GM12878 (cell line): ENCODE data around the gene BRD1. TPM values are rescaled to one million over a fixed set of nuclear protein-coding genes. Genes with fewer than 3 reads are reported as not detected.

Experiments used
- ATAC-seq: fragments of 200-7000 bp; cut with Tn5 transposase; 3 replicates; pipeline ENCODE4 v1.9.1; 2020; ENCODE audit warnings: mild to moderate bottlenecking, moderate library complexity
- BruUV-seq: library from RNA; stranded (reverse); fragments of 400-500 nt; replicated peaks from 2 replicates; lab custom pipeline; 2021; lab: Mats Ljungman, UMichigan
- CTCF ChIA-PET: fragments of 300-600 bp; sonication (Branson Sonifier 250); formaldehyde crosslinking; extraction: SDS; loops from one replicate; lab custom pipeline; 2021; ENCODE audit warnings: inconsistent platforms; lab: Yijun Ruan, JAX
- POLR2A ChIA-PET: fragments of 350-600 bp; formaldehyde crosslinking; extraction: SDS; loops from one replicate; lab custom pipeline; 2021; ENCODE audit warnings: inconsistent platforms; lab: Charles Lee
- RAD21 ChIA-PET: fragments of 300-600 bp; sonication (Branson Sonifier 250); formaldehyde crosslinking; loops from one replicate; lab custom pipeline; 2023; ENCODE audit warnings: antibody characterized with exemption; ENCODE audit not compliant: unreplicated experiment; lab: Charles Lee
- SMC1A ChIA-PET: fragments of 300-600 bp; sonication (Branson Sonifier 250); formaldehyde crosslinking; loops from one replicate; lab custom pipeline; 2023; ENCODE audit not compliant: unreplicated experiment, uncharacterized antibody; lab: Charles Lee
- DNase-seq: peaks from one replicate; pipeline ENCODE4 v3.0.0-alpha.2; 2011; ENCODE audit warnings: low read depth, low spot score
- FAIRE-seq: peaks from 3 replicates; lab custom pipeline; 2011; peaks lifted over from hg19 to GRCh38; lab: Jason Lieb, UNC
- H2AFZ ChIP-seq: 2 replicates; pipeline ENCODE4 v1.6.0; 2011; ENCODE audit warnings: low read depth, low read length, control low read depth; ENCODE audit not compliant: control insufficient read depth
- H3K27ac ChIP-seq: 2 replicates; pipeline ENCODE4 v1.5.1; 2011; ENCODE audit warnings: control low read depth; ENCODE audit not compliant: control insufficient read depth, insufficient read depth
- H3K27me3 ChIP-seq, 2 experiments: replicated peaks in 1 of 2; 2 replicates each; pipeline versions ENCODE4 v1.6.0 to v1.6.1; 2011; ENCODE audit warnings: low read length in 1 of 2; ENCODE audit not compliant: control insufficient read depth in 2 of 2, insufficient read depth in 2 of 2
- H3K36me3 ChIP-seq, 2 experiments: 2 replicates each; pipeline ENCODE4 v1.5.1; 2011; ENCODE audit warnings: low read length in 1 of 2; ENCODE audit not compliant: control insufficient read depth in 2 of 2, insufficient read depth in 2 of 2
- H3K4me1 ChIP-seq: 2 replicates; pipeline ENCODE4 v1.6.1; 2011; ENCODE audit warnings: mild to moderate bottlenecking, low read length, moderate library complexity, mixed read lengths; ENCODE audit not compliant: control insufficient read depth, insufficient read depth
- H3K4me2 ChIP-seq: 2 replicates; pipeline ENCODE4 v1.6.0; 2011; ENCODE audit warnings: control low read depth; ENCODE audit not compliant: control insufficient read depth, insufficient read depth
- H3K4me3 ChIP-seq: fragments of 200-600 bp; sonication (generic); 2 replicates; pipeline ENCODE4 v1.5.1; 2016
- H3K79me2 ChIP-seq: 2 replicates; pipeline ENCODE4 v1.6.0; 2011; ENCODE audit warnings: low read length; ENCODE audit not compliant: control insufficient read depth, insufficient read depth
- H3K9ac ChIP-seq: 2 replicates; pipeline ENCODE4 v1.8.0; 2011; ENCODE audit warnings: low read length, control low read depth, mixed read lengths; ENCODE audit not compliant: control insufficient read depth, insufficient read depth
- H3K9me3 ChIP-seq: replicated peaks from 3 replicates; pipeline ENCODE4 v1.5.1; 2011; ENCODE audit warnings: mild to moderate bottlenecking, low read length; ENCODE audit not compliant: control insufficient read depth, insufficient read depth
- H4K20me1 ChIP-seq: 2 replicates; pipeline ENCODE4 v1.6.0; 2011; ENCODE audit not compliant: control insufficient read depth, insufficient read depth
- CHD2 ChIP-seq: IDR thresholded peaks from 2 replicates; pipeline ENCODE4 v1.6.1; 2011; ENCODE audit warnings: low read depth, low read length, improper control_type of control experiment, borderline replicate concordance
- MYC ChIP-seq: IDR thresholded peaks from 2 replicates; pipeline ENCODE4 v1.6.1; 2011; ENCODE audit warnings: mild to moderate bottlenecking, low read length, moderate library complexity, inconsistent platforms; ENCODE audit not compliant: insufficient read depth, insufficient replicate concordance, insufficient read length, severe bottlenecking
- PAX8 ChIP-seq: fragments of 450-650 bp; IDR thresholded peaks from 2 replicates; pipeline ENCODE4 v1.6.1; 2017; ENCODE audit warnings: mild to moderate bottlenecking, moderate library complexity
- SMAD5 ChIP-seq: IDR thresholded peaks from 2 replicates; pipeline ENCODE4 v1.6.1; 2016; ENCODE audit warnings: antibody characterized with exemption, low read depth
- SPI1 ChIP-seq: IDR thresholded peaks from 2 replicates; pipeline ENCODE4 v1.6.1; 2011; ENCODE audit warnings: low read depth, mild to moderate bottlenecking, low read length, moderate library complexity, borderline replicate concordance; ENCODE audit not compliant: insufficient read depth
- SRF ChIP-seq, 2 experiments: IDR thresholded peaks; 2 replicates each; pipeline ENCODE4 v1.6.1; 2011; ENCODE audit warnings: low read depth in 2 of 2, low read length in 2 of 2, mild to moderate bottlenecking in 1 of 2, moderate library complexity in 1 of 2
- WRNIP1 ChIP-seq: IDR thresholded peaks from 2 replicates; pipeline ENCODE4 v1.6.1; 2011; ENCODE audit warnings: low read depth, low read length, improper control_type of control experiment, borderline replicate concordance
- ZNF207 ChIP-seq: fragments of 450-650 bp; IDR thresholded peaks from 2 replicates; pipeline ENCODE4 v1.6.1; 2014; ENCODE audit warnings: antibody characterized with exemption, mild to moderate bottlenecking, borderline replicate concordance
- WGBS: methylation state at CpG from one replicate; pipeline ENCODE4 v1.1.6; 2016; ENCODE audit warnings: low lambda C conversion rate; ENCODE audit not compliant: insufficient replicate concordance, insufficient coverage; ENCODE audit errors: missing lambda C conversion rate; 5-methylcytosine and 5-hydroxymethylcytosine counted together
- in situ Hi-C: fragments of 300-500 bp; cut with MboI; formaldehyde crosslinking; loops from 9 replicates; pipeline ENCODE4 v1.14.3; 2018; ENCODE audit warnings: mixed read lengths
- intact Hi-C: fragments of 100-400 bp; cut with micrococcal nuclease; formaldehyde crosslinking; loops from one replicate; pipeline ENCODE4 v1.14.2; 2022; ENCODE audit not compliant: unreplicated experiment
- polyA plus RNA-seq, 11 experiments: library from polyadenylated mRNA; depleted of rRNA in 4 of 11; unstranded in 6 of 11; stranded (reverse) in 5 of 11; fragments of >200 nt; fragmentation: Nextera tagmentation in 4 of 11; fragmentation: Illumina TruSeq in 1 of 11; extraction: Ambion mirVana in 4 of 11; extraction: Trizol in 1 of 11; gene quantifications; 1 replicate in 1 of 11; 2 replicates in 10 of 11; pipeline versions ENCODE4 v1.2.1 to v1.2.3, GENCODE V29; 2011 to 2016; ENCODE audit warnings: inconsistent platforms in 2 of 11, missing spikeins in 2 of 11, low read depth in 1 of 11
- total RNA-seq, 4 experiments: library from RNA; depleted of rRNA in 3 of 4; stranded (reverse); fragments of >200 nt in 3 of 4; fragmentation: Illumina TruSeq in 1 of 4; extraction: Trizol in 1 of 4; gene quantifications; 2 replicates each; pipeline versions ENCODE4 v1.2.1 to v1.2.3, GENCODE V29; 2013 to 2021
- TF ChIP-seq, protein P1 (sequence below): fragments of 450-650 bp; formaldehyde crosslinking; IDR thresholded peaks from 2 replicates; pipeline ENCODE4 v1.4.0; 2020; ENCODE audit warnings: mild to moderate bottlenecking, moderate library complexity
- TF ChIP-seq, protein P2 (sequence below): fragments of 450-650 bp; IDR thresholded peaks from 2 replicates; pipeline ENCODE4 v1.6.1; 2016; ENCODE audit warnings: mild to moderate bottlenecking
- TF ChIP-seq, protein P3 (sequence below): IDR thresholded peaks from 2 replicates; pipeline ENCODE4 v1.6.1; 2011; ENCODE audit warnings: low read depth, mild to moderate bottlenecking, low read length, moderate library complexity, borderline replicate concordance; ENCODE audit errors: extremely low read depth
- TF ChIP-seq, protein P4 (sequence below): fragments of 450-650 bp; formaldehyde crosslinking; IDR thresholded peaks from 2 replicates; pipeline ENCODE4 v1.5.0; 2022; ENCODE audit warnings: mild to moderate bottlenecking, missing genetic modification characterization

Gene BRD1
- total and polyA plus RNA-seq, 10 of the 15 experiments (the other 5 are each of a cell fraction or from before 2014, with no cell fraction given) = 0.90 to 26.4 (median 7.1) TPM

DNA sequence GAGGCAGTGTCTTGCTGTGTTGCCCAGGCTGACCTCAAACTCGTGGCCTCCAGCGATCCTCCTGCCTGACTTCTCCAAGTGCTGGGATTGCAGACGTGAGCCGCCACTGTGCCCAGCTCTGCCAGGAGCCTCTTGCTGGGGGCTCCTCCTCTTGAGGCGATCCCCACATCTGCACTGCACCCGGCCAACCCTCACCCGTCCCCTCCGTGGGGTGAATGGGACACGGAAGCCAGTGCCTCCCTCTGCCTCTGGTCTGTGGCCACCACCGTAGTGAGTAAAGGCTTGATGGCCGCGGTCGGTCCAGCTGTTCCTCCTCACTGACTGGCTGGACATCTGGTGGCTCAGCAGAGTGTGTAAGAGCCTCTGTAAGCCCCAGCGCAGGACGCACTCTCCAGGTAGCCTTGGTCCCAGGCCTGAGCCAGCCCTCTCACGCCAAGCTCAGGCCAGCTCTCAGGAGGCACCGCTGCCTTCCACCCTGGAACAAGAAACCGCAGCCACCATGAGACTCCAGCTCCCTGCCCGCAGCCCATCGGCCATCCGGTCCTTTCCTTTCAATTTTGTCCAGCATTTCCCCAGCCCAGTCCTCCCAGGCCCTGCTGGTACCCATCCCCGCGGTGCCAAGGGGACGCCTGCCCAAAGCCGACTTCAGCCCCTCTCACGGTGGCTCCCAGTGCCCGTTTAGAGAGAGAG, 100.3 kb downstream of the BRD1 start:
- no peaks in the 10 kb centered on the region; the same call in 1 of the 2 replicates for H3K4me1 ChIP-seq
- ChIA-PET RAD21 (no interaction called here), SMC1A (no interaction called here), POLR2A (no interaction called here), CTCF (no interaction called here)
- peaks cover 0 to 5% of the 10 kb centered on the region in 2 experiments; a peak in 3 of 4 replicates for H3K27me3 ChIP-seq
- H3K27ac ChIP-seq = no peak overlapping the region
- 53% methylated on average over 27 of the region's 27 CpGs for WGBS
- BruUV-seq = no TSS peak
- H3K36me3 ChIP-seq = no peaks in the 10 kb centered on the region
- no peak overlapping the region for H3K9ac ChIP-seq
- in situ Hi-C loops (no loop called here), intact Hi-C loops (no loop called here)
- no peak overlapping the region for H3K4me3 ChIP-seq
- H4K20me1 ChIP-seq = no peaks in the 10 kb centered on the region
- ATAC-seq (no peak), DNase-seq (no peak), FAIRE-seq (no peak)
- no peaks in the 10 kb centered on the region for H3K9me3 ChIP-seq
- H2AFZ ChIP-seq = no peak overlapping the region
- H3K4me2 ChIP-seq = no peak overlapping the region
- no peaks in the 10 kb centered on the region for H3K79me2 ChIP-seq
- TF ChIP-seq WRNIP1 (no peak), SRF (IDR thresholded peaks at IDR 0.05; ENCODE audit: low read depth in 2 of 2, low read length in 2 of 2) (no peak), CHD2 (no peak), SPI1 (no peak), PAX8 (no peak), ZNF207 (no peak), SMAD5 (no peak), MYC (no peak)
- TF ChIP-seq, protein P1, sequence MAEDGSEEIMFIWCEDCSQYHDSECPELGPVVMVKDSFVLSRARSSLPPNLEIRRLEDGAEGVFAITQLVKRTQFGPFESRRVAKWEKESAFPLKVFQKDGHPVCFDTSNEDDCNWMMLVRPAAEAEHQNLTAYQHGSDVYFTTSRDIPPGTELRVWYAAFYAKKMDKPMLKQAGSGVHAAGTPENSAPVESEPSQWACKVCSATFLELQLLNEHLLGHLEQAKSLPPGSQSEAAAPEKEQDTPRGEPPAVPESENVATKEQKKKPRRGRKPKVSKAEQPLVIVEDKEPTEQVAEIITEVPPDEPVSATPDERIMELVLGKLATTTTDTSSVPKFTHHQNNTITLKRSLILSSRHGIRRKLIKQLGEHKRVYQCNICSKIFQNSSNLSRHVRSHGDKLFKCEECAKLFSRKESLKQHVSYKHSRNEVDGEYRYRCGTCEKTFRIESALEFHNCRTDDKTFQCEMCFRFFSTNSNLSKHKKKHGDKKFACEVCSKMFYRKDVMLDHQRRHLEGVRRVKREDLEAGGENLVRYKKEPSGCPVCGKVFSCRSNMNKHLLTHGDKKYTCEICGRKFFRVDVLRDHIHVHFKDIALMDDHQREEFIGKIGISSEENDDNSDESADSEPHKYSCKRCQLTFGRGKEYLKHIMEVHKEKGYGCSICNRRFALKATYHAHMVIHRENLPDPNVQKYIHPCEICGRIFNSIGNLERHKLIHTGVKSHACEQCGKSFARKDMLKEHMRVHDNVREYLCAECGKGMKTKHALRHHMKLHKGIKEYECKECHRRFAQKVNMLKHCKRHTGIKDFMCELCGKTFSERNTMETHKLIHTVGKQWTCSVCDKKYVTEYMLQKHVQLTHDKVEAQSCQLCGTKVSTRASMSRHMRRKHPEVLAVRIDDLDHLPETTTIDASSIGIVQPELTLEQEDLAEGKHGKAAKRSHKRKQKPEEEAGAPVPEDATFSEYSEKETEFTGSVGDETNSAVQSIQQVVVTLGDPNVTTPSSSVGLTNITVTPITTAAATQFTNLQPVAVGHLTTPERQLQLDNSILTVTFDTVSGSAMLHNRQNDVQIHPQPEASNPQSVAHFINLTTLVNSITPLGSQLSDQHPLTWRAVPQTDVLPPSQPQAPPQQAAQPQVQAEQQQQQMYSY (CRISPR knock-in tag) = no peak
- TF ChIP-seq, protein P2, sequence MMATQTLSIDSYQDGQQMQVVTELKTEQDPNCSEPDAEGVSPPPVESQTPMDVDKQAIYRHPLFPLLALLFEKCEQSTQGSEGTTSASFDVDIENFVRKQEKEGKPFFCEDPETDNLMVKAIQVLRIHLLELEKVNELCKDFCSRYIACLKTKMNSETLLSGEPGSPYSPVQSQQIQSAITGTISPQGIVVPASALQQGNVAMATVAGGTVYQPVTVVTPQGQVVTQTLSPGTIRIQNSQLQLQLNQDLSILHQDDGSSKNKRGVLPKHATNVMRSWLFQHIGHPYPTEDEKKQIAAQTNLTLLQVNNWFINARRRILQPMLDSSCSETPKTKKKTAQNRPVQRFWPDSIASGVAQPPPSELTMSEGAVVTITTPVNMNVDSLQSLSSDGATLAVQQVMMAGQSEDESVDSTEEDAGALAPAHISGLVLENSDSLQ = no peak
- TF ChIP-seq, protein P3, sequence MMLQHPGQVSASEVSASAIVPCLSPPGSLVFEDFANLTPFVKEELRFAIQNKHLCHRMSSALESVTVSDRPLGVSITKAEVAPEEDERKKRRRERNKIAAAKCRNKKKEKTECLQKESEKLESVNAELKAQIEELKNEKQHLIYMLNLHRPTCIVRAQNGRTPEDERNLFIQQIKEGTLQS = no peak
- TF ChIP-seq, protein P4, sequence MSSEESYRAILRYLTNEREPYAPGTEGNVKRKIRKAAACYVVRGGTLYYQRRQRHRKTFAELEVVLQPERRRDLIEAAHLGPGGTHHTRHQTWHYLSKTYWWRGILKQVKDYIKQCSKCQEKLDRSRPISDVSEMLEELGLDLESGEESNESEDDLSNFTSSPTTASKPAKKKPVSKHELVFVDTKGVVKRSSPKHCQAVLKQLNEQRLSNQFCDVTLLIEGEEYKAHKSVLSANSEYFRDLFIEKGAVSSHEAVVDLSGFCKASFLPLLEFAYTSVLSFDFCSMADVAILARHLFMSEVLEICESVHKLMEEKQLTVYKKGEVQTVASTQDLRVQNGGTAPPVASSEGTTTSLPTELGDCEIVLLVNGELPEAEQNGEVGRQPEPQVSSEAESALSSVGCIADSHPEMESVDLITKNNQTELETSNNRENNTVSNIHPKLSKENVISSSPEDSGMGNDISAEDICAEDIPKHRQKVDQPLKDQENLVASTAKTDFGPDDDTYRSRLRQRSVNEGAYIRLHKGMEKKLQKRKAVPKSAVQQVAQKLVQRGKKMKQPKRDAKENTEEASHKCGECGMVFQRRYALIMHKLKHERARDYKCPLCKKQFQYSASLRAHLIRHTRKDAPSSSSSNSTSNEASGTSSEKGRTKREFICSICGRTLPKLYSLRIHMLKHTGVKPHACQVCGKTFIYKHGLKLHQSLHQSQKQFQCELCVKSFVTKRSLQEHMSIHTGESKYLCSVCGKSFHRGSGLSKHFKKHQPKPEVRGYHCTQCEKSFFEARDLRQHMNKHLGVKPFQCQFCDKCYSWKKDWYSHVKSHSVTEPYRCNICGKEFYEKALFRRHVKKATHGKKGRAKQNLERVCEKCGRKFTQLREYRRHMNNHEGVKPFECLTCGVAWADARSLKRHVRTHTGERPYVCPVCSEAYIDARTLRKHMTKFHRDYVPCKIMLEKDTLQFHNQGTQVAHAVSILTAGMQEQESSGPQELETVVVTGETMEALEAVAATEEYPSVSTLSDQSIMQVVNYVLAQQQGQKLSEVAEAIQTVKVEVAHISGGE = no peak
